NB4 (cell line): ENCODE measurements around the gene PDE4D.

Experiments used
- MYC ChIP-seq: IDR thresholded peaks from 2 replicates; pipeline ENCODE4 v1.6.1; 2011; ENCODE audit warnings: low read depth, low read length
- POLR2A ChIP-seq: IDR thresholded peaks from 2 replicates; pipeline ENCODE4 v1.6.1; 2011; ENCODE audit warnings: mild to moderate bottlenecking; ENCODE audit not compliant: insufficient read length; ENCODE audit errors: extremely low read depth
- TF ChIP-seq, protein P1 (sequence below): IDR thresholded peaks from one replicate; pipeline ENCODE4 v1.5.1; 2012; ENCODE audit warnings: low read depth, low read length
- TF ChIP-seq, protein P2 (sequence below): IDR thresholded peaks from 2 replicates; pipeline ENCODE4 v1.6.1; 2011; ENCODE audit warnings: low read depth, low read length

DNA sequence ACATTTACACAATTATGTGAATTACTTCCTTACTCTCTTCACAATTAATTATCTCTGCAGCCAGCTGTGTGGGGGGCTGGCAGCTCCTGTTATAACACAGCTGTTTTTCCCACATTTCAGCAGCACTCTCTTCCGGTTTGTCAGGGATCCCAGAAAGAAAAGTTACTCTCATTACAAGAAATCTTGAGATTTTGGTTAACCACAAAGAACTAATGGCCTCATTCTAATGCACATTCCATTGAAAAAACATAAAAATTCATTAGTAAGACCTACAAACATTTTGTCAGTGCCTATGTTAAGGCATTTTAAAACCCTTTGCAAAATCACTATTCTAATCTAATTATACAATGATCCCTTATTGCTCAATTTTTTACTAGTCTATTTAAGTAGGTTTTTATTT, 64.1 kb downstream of the PDE4D start:
- TF ChIP-seq POLR2A (no peak), MYC (no peak)
- TF ChIP-seq, protein P1, sequence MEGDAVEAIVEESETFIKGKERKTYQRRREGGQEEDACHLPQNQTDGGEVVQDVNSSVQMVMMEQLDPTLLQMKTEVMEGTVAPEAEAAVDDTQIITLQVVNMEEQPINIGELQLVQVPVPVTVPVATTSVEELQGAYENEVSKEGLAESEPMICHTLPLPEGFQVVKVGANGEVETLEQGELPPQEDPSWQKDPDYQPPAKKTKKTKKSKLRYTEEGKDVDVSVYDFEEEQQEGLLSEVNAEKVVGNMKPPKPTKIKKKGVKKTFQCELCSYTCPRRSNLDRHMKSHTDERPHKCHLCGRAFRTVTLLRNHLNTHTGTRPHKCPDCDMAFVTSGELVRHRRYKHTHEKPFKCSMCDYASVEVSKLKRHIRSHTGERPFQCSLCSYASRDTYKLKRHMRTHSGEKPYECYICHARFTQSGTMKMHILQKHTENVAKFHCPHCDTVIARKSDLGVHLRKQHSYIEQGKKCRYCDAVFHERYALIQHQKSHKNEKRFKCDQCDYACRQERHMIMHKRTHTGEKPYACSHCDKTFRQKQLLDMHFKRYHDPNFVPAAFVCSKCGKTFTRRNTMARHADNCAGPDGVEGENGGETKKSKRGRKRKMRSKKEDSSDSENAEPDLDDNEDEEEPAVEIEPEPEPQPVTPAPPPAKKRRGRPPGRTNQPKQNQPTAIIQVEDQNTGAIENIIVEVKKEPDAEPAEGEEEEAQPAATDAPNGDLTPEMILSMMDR, result no peak
- TF ChIP-seq, protein P2, sequence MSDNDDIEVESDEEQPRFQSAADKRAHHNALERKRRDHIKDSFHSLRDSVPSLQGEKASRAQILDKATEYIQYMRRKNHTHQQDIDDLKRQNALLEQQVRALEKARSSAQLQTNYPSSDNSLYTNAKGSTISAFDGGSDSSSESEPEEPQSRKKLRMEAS, result no peak
